NCI-H1694 treated with DMSO at 0.1 percent for 48 hours (cell line): ENCODE measurements around the gene SKAP2.
"Not testable (repeated sequence)": the region's sequence is repeated elsewhere in the genome, so short reads cannot be mapped to it uniquely, and the experiment has no call there.

Source experiments
- DNase-seq: peaks from one replicate; lab custom pipeline; 2025; lab: John Stamatoyannopoulos, UW

The SKAP2 gene

DNA sequence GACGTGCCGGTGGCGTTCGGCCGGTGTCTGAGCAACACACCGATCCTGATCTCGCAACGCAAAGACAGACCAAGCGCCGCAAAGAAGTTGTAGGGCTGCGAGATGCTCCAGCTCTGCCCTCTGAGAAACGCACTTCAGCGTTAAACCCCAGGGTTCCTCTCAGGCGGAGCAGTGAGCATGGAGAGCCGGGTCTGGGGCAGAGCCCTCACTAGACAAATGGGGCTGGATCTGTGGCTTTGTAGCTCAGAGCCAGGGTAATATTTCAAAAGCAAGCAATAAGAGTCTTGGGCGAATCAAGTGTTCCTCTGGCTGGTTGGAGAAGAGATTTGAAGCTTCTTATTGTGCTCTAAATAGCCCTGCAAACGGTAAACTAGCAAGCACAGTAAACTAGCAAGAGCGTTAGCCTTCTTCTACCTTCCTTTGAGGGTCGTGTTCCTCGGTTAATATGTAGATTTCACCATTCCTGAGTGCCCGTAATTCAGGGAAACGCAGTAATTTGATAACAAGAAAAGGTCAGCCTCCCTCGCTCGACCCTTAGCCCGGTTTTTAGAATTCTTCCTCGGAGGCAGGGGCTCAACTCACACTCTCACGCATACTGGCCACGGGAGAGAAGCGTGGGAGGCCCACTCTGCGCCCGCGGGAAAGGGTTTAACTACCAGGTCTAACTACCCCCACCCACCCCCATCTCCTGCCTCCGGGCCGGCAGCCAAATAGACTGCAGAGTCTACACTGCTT, 6.7 kb downstream of the SKAP2 start:
- DNase-seq: no peak

DNA sequence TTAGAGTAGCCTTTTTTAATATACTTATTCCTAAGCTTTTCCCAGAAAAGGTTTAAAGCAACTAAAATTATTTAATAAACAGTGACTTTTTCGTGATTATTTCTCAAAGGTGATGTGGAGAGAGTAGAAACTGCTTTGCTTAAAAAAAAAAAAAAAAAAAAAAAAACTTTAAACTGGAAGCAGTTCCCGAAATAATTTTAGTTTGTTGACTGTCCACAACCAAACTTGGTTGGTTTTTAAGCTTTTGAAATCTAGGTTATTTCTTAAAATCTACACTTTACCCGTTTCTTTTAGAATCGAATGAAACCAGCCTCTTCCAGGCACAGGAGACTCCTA, 7.3 kb downstream of the SKAP2 start:
- no peak for DNase-seq

DNA sequence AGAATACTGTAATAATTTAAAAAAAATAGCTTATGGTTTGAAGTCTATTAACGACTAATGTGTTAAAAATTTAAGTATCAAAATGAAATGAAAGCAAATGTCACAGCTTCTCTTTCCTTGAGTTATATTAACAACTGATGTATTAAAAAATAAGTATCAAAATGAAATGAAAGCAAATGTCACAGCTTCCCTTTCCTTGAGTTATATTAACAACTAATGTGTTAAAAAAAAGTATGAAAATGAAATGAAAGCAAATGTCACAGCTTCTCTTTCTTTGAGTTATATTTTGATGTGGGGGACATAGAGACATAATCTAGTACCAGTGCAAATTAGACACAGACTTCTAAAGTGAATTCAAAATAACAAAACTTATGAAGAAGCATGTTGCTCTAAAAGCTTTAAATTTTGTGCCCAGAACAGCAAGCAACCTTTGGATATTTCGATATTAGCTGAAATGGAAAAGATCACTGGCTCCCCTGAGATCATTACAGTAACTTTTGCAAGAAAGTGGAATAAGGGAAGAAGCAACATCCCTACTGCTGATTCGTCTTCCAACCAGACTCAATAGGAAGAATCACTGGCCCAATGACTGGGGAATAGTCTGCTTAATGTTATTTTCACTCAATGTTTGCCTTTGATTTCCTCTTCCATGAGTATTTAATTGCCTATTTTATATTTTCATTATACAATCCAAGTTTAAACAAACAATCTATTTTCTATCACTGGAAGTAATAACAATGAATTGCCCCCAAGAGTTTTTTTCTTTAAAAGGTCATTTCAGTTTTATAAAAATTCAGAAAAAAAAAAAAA, 8.0 kb downstream of the SKAP2 start:
- DNase-seq: no peak

DNA sequence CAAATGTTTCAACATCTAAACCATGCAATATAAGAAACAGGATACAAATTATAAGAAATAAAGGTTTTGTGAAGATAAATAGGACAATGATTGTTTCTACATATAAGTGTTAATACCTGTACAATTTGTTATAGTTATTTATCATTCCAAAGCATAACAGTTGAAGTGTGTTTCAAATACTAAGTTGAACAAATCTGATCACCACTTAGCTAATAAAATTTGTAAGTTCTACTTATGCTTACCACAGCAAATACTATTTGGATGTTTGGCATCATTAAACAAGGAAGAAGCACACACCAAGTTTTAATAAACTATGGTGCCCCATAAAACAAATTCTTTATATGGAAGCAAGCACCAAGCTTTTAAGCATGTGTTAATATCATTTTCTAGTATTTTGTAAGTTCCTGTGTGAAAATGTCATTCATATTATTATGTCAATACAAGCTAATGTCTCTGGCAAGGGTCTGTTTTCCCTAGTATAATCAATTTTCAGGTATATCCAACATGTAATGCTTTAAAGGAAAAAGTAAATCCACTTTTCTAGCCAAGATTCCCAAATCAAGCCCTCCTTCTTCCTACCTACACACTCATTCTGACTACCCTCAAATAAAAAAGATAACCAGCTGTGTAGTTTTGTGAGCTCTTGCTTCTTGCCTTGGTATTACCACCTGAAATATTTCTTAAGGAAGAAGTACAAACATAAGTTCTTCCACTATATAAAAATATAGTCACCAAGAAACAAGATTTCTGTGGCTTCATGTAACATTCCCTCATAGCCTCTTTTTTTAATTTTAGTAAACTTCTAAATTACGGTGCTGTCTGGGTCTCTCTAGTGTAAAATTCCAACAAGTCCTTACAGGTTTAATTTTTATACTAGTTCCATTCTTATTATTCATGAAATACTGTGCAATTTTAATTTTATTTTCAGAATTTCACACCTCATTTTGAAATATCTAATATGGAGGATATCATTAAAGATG, 9.2 kb downstream of the SKAP2 start:
- no peak for DNase-seq

DNA sequence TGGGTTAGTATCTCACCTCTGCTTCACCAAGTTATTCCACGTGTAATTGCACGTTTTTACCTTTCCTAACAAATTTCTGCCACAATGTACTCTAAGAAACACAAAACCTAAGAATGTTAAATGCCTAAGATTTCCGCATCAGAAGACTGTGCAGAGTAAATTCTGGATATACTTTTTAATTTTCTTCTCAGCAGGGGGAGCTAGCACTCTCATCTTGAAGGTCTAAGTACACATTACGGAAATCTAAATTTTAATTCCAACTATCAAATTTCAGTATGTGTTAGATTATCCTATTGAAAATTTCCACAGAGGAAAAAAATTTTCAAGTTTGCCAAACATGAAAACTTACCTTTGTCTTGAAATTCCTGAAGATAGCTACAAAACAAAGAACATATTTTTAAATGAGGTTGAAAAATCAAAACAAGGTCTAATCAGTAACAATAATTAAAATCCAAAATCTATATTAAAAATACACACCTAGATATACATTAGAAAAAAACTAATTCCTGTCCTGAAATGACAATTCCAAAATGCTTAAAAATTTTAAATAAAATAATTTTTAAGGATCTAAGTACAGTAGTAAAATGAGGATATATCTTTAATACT, 10.5 kb downstream of the SKAP2 start:
- DNase-seq: peak; percentile 13

DNA sequence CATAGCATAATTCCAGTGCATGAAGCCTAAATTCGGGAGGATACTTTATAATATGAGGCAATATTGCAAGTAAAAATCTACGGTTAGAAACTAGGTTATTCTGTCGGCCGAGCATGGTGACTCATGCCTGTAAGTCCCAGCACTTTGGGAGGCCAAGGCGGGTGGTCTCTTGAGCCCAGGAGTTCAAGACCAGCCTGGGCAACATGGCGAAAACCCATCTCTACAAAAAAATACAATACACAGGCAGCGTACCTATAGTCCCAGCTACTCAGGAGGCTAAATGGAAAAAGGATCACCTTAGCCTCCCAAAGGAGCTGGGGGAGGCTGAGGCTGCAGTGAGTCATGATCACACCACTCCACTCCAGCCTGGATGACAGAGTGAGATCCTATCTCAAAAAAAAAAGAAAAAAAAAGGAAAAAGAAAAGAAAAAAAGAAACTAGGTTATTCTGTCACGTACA, 14.2 kb downstream of the SKAP2 start:
- DNase-seq: no peak

DNA sequence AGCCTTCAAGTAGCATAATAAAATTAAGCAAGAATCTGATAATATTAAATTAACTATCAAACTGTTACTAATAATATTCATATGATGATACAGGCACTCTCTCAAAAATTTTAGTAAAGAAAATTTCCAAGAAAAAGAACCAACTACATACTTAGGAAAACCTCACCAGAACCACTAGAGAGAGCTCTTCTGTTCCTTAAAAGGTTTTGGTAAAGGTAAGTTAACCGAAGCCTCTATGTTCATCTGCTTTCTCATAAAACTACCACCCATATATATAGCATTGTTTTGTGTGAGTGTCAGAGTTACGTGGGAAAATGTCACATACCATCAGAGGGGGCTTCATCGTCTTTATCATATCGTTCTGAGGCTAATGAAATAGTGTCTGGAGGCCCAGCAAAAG, 20.7 kb downstream of the SKAP2 start:
- DNase-seq: no peak

DNA sequence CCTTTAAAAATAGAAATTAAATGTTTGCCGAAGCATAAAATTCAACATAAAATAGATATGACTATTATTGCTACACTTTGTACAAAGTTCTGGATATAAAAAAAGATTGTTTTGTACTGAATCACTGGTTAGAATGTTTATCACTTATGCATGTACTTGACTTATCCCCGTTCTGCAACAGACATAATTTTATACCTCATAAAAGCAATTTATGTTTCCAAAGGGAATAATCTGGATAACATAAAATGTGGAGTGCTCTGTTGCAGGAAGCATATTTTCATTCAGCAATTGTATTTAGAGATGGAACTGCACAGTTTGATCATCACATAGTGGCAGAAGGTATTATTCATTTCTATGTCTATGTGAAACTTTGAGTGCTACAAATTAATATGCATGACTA, 21.5 kb downstream of the SKAP2 start:
- DNase-seq: no peak

DNA sequence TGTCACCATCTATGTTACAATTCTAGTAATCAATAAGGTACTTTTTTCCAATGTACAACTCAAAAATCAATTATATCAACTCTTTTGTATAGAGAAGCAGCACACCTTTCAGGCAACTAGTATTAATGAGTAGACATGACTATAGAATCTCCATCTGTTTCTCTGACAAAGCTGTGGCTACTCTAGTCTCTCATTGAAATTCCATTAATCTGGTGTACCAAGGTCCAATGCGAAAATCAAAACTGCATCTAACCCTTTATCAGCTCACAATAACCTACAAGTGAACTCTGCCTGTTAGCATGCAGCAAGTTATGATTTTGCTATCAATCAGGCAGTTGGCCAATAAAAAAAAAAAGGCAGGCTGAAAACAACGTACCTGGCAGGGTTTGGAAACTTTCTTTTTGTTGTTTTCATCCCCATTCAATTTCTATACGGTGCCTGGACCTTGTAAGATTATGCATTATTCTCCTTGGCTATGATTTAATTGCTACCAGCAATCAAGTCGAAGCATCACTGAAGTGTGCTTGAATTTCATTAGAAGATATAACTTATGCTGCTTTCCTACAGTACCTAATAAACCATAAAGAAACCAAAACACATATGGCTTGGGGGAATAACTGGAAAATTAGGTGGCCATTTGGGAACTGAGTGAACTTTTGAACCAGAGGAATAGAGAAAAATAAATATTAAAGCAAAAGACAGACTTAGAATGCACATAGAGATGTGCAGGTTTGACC, 23.2 kb downstream of the SKAP2 start:
- no peak for DNase-seq

DNA sequence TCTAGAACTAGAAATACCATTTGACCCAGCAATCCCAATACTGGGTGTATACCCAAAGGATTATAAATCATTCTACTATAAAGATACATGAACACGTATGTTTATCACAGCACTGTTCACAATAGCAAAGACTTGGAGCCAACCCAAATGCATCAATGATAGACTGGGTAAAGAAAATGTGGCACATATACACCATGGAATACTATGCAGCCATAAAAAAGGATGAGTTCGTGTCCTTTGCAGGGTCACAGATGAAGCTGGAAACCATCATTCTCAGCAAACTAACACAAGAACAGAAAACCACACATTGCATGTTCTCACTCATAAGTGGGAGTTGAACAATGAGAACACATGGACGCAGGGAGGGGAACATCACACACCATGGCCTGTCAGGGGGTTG, 27.6 kb downstream of the SKAP2 start:
- DNase-seq: not testable (repeated sequence)

DNA sequence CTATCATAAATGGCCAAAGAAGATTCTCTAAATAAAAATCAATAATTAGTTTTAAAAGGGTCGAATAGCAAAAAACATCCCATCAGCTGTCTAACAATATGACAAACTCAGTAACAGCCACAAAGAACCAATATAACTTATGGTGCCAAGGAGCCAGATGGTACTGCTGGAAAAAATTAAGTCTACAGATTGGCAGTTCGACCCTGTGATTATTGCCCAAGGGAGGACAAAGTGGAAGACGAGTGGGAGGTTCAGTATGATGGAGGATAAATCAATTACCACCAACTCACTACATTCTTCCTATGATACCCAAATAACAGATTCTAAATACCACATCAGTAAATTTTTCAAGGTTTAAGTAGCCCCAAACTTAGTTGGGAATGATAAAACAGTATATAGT, 49.0 kb downstream of the SKAP2 start:
- peak; percentile 90 for DNase-seq

DNA sequence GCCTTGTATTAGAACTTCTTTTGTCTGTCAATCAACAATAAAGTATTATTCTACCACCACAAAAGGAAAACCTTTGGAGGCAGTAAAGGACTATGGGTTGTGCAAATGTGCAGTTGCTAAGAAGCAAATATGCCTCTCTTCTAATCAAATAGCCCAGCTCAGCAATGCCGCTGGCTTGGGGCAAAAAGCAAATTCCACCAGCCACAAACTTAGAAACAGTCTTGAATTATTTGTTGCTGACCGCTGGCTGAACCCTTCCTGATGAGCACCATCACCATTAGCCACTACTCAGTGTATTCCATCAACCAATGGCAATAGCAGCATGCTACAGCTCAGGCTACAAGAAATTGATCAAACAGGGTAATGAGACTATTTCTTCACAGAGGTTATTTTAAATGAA, 51.0 kb downstream of the SKAP2 start:
- DNase-seq: no peak

DNA sequence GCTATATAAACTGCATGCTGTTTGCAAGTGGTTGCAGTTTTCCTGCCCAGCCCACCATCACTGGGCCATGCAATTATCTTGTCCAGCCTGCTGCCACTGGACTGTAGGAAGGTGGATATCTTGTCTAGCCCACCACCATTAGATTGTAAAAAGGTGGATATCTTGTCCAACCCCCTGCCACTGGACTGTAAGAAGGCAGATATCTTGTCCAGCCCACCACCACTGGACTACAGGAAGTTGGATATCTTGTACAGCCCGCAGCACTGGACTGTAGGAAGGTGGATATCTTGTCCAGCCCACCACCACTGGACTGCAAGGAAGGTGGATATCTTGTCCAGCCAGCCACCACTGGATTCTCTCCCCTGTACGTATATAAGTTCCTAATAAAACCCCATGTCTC, 69.8 kb downstream of the SKAP2 start:
- no peak for DNase-seq

DNA sequence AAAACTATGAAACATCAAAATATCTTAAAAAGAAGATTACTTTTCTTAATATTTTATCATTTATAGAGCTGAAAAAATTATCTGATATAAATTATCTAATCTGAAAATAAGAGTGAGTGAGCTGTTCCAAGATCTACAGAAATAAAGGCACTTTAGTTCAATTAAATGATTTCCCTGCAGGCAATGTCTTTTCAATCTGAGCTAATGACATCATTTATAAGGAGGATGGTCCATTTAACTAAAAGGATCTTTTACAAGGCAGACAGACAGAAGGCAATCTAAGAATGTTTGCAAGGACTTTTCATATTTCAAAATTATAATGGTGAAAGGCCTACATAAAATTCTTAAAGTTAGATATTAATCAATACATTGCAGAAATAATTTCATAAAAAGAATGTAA, 71.8 kb downstream of the SKAP2 start:
- no peak for DNase-seq

DNA sequence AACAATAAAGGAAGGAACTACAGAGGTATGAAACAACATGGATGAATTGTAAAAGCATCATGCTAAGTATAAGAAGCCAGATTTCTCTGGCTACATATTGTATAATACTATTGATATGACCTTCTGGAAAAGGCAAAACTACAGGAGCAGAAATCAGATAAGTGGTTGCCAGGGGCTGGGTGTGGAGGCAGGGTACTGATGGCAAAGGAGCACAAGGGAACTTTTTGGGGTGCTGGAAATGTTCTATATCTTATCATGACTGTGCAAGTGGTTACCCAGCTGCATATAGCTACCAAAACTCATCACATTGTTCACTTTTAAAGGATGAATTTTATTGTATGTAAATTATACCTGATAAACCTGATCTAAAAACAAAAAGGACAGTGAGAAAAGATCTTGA, 72.4 kb downstream of the SKAP2 start:
- no peak for DNase-seq

DNA sequence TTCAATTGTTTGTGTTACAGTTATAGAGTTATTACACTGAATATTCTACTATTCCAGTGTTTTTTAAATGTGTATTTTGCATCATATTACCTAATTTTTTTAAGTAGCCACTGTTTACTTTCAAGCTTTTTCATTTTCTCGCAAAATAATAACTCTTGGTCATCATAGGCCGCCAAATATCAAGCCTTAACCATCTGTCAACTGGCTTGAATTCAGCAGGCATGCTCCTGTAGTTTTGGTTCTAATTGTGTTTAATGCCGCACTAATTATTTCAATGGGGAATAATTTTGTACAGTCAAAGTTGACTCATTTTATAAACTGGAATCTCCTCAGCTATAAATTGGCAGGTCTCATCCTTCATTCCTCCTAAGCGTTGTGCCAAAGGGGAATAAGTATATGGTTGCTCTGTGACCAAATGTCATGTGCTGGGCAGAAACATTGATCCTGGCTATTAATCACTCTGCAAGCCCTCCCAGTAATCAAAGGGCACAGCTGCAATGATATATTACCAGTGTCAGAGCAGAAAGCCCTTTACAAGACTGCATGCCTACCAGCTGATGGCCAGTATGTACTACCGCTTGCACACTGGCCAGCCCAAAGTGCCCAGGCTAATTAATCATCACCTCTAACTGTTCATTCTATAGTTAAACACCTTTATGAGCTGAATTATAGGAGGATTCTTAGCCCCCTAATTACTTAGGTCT, 74.8 kb downstream of the SKAP2 start:
- peak; percentile 41 for DNase-seq

DNA sequence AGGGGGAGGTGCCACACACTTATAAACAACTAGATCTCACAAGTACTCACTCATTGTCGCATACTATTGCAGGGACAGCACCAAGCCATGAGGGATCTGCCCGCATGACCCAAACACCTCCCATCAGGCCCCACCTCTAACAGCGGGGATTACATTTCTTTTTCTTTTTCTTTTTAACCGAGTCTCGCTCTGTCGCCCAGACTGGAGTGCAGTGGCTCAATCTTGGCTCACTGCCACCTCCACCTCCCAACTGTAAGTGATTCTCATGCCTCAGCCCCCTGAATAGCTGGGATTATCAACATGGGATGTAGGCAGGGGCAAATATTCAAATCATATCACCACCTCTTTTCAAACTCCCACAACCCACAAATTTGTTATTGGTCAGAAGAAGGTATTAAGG, 76.7 kb downstream of the SKAP2 start:
- DNase-seq: no peak

DNA sequence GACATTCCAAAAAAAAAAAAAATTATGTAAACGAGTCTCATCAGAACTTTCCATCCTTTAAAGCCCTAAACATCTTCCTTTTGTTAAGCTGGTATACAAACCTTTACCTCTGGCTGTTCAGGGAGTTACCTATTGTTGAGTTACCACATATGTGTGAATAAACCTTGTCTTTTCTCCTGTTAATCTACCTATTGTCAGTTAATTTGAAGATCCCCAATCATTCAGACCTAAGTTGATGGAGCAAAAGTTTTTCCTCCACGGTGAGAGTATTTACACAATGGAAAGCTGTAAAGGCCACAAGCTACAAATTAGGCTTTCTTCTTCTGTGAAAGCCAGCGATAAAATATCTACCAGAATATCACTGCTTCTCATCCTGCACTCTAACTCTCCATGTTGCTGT, 80.3 kb downstream of the SKAP2 start:
- DNase-seq: no peak

DNA sequence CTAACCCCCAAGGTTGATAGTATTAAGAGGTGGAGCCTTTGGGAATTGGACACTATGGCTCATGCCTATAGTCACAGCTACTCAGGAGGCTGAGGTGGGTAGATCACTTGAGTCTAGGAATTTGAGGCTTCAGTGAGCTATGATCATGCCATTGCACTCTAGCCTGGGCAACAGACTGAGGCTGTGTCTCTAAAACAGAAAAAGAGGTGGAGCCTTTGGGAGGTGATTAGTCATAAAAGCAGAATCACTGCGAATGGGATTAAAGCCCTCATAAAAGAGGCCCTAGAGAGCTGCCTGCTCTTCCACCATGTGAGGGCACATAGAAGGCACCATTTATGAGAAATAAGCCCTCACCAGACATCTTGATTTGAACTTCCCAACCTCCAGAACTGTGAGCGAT, 81.9 kb downstream of the SKAP2 start:
- no peak for DNase-seq

DNA sequence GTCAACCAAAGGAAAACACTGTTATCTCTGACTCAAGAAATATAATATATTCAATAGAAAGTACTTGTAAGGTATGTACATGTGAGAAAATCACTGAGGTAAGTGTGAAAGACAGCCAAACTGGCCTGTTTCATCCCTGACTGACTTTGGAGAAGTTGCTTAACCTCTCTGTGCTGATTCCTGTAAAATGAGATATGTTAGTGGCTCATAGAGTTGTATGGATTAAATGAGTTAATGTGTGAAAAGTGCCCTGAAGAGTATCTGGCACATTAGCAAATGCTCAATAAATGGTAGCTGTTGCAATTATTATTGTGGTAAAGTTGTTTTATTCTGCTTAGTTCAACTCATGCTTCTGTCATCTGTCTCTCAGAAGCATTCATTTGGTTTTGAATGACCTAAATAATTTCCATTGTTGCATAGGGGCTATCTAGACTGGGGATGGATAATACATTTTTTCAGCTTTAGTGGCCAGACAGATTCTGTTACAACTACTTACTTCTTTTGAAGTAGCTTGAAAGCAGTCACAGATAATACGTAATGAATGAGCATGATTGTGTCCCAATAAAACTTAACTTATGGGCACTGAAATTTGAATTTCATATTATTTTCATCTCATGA, 84.3 kb downstream of the SKAP2 start:
- no peak for DNase-seq
